Measurements from ENCODE around the gene KDM5D.

GRCh38 chrY:19734425-19734824, 10.1 kb downstream of the KDM5D start:
- TF ChIP-seq POLR2AphosphoS5 (IDR thresholded peaks at IDR 0.05; ENCODE audit: insufficient read depth, low read depth, low read length) (no peak), POLR2A (IDR thresholded peaks at IDR 0.05; ENCODE audit: low read depth, low read length) (no peak)
